Posterior vena cava (tissue), 2 donors: ENCODE measurements around the gene GAS6. TPM values are rescaled to one million over a fixed set of nuclear protein-coding genes. Genes with fewer than 3 reads are reported as not detected.

ENCODE experiments used
- DNase-seq: peaks from one replicate; pipeline ENCODE4 v3.0.0-alpha.2; 2020; ENCODE audit warnings: low spot score
- intact Hi-C, 2 donors: fragments of 100-400 bp; cut with DNase I; formaldehyde crosslinking; loops; one replicate each; pipeline versions ENCODE4 v1.14.1 to v1.14.2; 2022 to 2023
- total RNA-seq, 2 donors: library from RNA; stranded (reverse); fragmentation: NEBNext Ultra II Directional; extraction: Animal tissue kit (Norgen Biotek cat#: 25700); gene quantifications; one replicate each; pipeline ENCODE4 v1.2.1, GENCODE V29; 2021
- donor health status: DM: yes; HTN: yes; CAD: no.
- donor health status: DM: yes; HTN: yes; CAD: no.

Gene GAS6
- total RNA-seq, 2 donors from 2014 or later: 201 to 215 TPM

- DNase-seq: peak; percentile 70
Observed at GRCh38 chr13:113775451-113776145, 88.3 kb downstream of the GAS6 start.

DNA sequence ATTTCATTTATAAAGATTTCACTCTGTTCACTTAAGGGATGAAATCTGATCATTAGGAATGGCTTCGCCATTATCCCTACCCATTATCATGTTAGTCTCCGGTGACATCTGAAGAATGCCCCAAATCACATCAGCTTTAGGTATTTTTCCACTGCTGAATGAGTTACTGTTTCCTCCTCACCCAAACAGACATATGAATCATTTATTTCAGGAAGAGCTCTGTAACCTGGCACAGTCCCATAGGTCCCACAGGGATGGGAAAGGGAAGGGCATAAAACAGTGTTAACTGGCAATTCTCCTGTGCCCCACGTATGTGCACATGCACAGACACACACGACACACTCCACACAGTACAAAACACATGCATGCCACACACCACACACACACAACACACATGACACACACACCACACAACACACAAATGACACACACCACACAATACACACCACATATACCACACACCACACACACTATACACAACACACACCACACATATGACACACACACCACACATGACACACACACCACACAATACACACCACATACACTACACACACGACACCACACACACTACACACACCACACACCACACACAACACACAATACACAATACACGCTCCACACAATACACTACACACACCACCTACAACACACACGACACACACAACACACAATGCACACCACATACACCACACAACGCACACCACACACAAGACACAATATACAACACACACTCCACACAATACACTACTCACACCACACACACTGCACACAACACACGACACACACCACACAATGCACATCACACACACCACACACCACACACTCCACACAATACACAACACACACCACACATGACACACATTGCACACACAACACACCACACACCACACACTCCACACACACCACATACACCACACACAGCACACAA is 89.4 kb downstream of the GAS6 start:
- intact Hi-C loops: no loop called here
- DNase-seq: peak; percentile 35

More at GRCh38 chr13:113775451-113776145, 88.3 kb downstream of the GAS6 start:
- intact Hi-C loops: no loop called here

- DNase-seq: no peak
- intact Hi-C loops: no loop called here
Observed at GRCh38 chr13:113771709-113772331, 92.1 kb downstream of the GAS6 start.

GRCh38 chr13:113770937-113771336 is 92.9 kb downstream of the GAS6 start:
- DNase-seq: no peak
- intact Hi-C loops: no loop called here

Other genes starting within 250 kb of the GAS6 start
- gene ATP4B, start 205.9 kb downstream of the GAS6 start, total RNA-seq: not detected
- gene GRK1, start 196.9 kb downstream of the GAS6 start, total RNA-seq: not detected
- 10 to 100 TPM; 20.2 to 22.9 TPM for gene TMEM255B, start 104.8 kb downstream of the GAS6 start, total RNA-seq
- gene C13orf46, start 110.0 kb upstream of the GAS6 start, total RNA-seq: 1 to 10 TPM; 1.2 to 1.9 TPM